Peyer's patch (tissue), 4 donors: ENCODE measurements around the gene NR1D1. TPM values are rescaled to one million over a fixed set of nuclear protein-coding genes. Genes with fewer than 3 reads are reported as not detected.

Experiments
- DNase-seq, 3 donors: peaks; one replicate each; pipeline ENCODE4 v3.0.0-alpha.2; 2017 to 2019
- H3K27ac ChIP-seq, 4 donors: fragments of 200-600 bp; sonication (generic); one replicate each; pipeline ENCODE4 v1.5.1; 2016 to 2019
- H3K27me3 ChIP-seq, 2 donors: fragments of 200-600 bp; sonication (generic); one replicate each; pipeline ENCODE4 v1.5.1; 2019
- H3K36me3 ChIP-seq, 3 donors: fragments of 200-600 bp; sonication (generic); one replicate each; pipeline ENCODE4 v1.5.1; 2016 to 2019
- H3K4me1 ChIP-seq, 4 donors: fragments of 200-600 bp; sonication (generic); one replicate each; pipeline ENCODE4 v1.5.1; 2016 to 2019
- H3K4me3 ChIP-seq, 4 donors: fragments of 200-600 bp; sonication (generic); 1 replicate in 3 of 4; 2 replicates in 1 of 4; pipeline ENCODE4 v1.5.1; 2016 to 2019; ENCODE audit warnings: mild to moderate bottlenecking in 1 of 4
- H3K9me3 ChIP-seq, 4 donors: fragments of 200-600 bp; sonication (generic); one replicate each; pipeline ENCODE4 v1.5.1; 2016 to 2019; ENCODE audit warnings: mild to moderate bottlenecking in 1 of 4
- POLR2A ChIP-seq, 2 donors: fragments of 450-650 bp; IDR thresholded peaks; one replicate each; pipeline ENCODE4 v1.5.1; 2017; ENCODE audit warnings: antibody characterized with exemption in 2 of 2, mild to moderate bottlenecking in 2 of 2, moderate library complexity in 2 of 2
- total RNA-seq, 4 donors: library from RNA; depleted of rRNA; stranded (reverse); fragments of >200 nt; gene quantifications; one replicate each; pipeline ENCODE4 v1.1.0, GENCODE V29; 2016
- TF ChIP-seq, protein P1 (sequence below), 6 experiments: fragments of 450-650 bp in 4 of 6; fragments of 200-600 bp in 2 of 6; sonication (generic) in 1 of 6; IDR thresholded peaks; one replicate each; pipeline ENCODE4 v1.5.1; 2017 to 2019; ENCODE audit warnings: antibody characterized with exemption in 6 of 6, mild to moderate bottlenecking in 3 of 6, moderate library complexity in 1 of 6

The NR1D1 gene
- total RNA-seq, 4 donors from 2014 or later: 13.2 to 38.8 (median 18.9) TPM

DNA sequence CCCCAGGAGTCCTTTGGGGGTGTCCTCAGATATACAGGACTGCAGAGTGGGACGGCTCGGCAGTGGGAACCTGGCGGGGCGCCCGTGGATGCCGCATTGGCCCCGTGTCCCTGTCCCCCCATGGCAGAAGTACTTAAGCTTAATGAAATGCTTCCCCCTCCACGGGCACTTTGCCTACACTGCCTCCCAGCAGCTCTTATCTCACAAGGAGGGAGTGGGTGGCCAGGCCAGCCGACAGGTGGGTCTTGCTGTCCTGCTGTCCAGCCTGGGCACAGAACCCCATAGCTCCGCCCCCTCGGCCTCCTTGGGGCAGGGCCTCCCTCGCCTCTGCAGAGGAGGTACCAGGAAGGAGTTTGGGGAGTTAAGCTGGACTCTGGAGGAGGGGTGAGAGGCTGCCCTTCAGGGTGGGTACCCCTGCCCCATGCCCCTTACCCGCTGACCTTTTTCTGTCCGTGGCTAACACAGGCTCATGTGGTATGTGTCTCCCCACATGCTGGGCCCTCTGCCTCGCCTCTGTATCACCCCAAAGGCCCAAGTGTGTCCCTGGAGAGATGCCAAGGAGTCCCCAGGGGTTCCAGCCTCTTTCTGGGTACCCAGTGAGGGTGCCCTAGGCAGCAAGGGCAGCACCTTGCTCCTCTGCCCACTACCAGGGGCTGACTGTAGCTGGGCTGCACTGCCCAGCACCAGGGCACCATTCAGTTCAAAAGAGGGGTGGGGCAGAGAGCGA, 28.9 kb downstream of the NR1D1 start:
- DNase-seq: peak in 2 of 3 donors; percentile 86 to 88
- no peaks in the 10 kb centered on the region for H3K9me3 ChIP-seq
- peaks cover 0 to under 1% (median 0%) of the 10 kb centered on the region in 3 donors for H3K36me3 ChIP-seq
- peaks cover 36 to 92% (median 60%) of the 10 kb centered on the region in 4 donors for H3K4me1 ChIP-seq
- TF ChIP-seq, protein P1, sequence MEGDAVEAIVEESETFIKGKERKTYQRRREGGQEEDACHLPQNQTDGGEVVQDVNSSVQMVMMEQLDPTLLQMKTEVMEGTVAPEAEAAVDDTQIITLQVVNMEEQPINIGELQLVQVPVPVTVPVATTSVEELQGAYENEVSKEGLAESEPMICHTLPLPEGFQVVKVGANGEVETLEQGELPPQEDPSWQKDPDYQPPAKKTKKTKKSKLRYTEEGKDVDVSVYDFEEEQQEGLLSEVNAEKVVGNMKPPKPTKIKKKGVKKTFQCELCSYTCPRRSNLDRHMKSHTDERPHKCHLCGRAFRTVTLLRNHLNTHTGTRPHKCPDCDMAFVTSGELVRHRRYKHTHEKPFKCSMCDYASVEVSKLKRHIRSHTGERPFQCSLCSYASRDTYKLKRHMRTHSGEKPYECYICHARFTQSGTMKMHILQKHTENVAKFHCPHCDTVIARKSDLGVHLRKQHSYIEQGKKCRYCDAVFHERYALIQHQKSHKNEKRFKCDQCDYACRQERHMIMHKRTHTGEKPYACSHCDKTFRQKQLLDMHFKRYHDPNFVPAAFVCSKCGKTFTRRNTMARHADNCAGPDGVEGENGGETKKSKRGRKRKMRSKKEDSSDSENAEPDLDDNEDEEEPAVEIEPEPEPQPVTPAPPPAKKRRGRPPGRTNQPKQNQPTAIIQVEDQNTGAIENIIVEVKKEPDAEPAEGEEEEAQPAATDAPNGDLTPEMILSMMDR (IDR thresholded peaks at IDR 0.05): no peak
- peak; percentile 50 to 65 for TF ChIP-seq POLR2A (IDR thresholded peaks at IDR 0.05)
- H3K27ac ChIP-seq: peak overlapping the region; percentile 78 to 100 (median 94)
- peak overlapping the region in 2 of 4 donors; percentile 40 to 48 for H3K4me3 ChIP-seq
- H3K27me3 ChIP-seq: no peaks in the 10 kb centered on the region

DNA sequence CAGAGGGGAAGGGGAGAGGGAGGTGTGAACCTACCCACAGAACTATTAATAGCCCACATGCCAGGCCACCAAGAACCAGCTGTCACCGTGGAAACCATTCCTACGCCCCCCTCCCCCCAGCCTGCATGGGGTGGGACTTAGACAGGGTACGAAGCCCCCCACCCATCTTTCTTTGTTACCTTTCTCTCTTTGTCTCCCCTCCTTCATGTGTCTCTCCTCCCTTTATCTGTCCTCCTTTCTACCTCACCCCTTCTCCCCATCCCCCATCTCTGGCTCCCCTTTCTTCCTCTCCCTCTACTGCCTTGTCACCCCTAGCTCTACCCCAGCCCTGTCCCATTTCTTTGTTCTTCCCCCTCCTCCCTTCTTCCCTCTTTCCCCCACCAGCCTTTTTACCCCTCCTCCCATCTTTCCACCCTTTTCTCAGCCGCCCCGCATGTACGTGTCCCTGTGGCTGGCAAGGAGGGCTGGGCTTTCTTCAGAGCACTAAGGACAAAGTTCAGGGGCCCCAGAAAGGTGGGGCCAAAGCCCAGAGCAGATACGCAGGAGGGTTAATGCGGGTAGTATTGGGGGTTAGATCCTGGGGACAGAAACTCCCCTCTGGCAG, 29.6 kb downstream of the NR1D1 start:
- Histone ChIP-seq H3K27ac (peak overlapping the region; percentile 78 to 100 (median 94)), H3K27me3 (no peaks in the 10 kb centered on the region), H3K36me3 (no peaks in the 10 kb centered on the region), H3K4me3 (peak overlapping the region in 2 of 4 donors; percentile 40 to 48), H3K4me1 (peaks cover 33 to 91% (median 57%) of the 10 kb centered on the region in 4 donors), H3K9me3 (no peaks in the 10 kb centered on the region)
- DNase-seq: peak in 2 of 3 donors; percentile 84
- TF ChIP-seq POLR2A (IDR thresholded peaks at IDR 0.05): peak in 1 of 2 donors; percentile 89
- TF ChIP-seq, protein P1 (IDR thresholded peaks at IDR 0.05): no peak

DNA sequence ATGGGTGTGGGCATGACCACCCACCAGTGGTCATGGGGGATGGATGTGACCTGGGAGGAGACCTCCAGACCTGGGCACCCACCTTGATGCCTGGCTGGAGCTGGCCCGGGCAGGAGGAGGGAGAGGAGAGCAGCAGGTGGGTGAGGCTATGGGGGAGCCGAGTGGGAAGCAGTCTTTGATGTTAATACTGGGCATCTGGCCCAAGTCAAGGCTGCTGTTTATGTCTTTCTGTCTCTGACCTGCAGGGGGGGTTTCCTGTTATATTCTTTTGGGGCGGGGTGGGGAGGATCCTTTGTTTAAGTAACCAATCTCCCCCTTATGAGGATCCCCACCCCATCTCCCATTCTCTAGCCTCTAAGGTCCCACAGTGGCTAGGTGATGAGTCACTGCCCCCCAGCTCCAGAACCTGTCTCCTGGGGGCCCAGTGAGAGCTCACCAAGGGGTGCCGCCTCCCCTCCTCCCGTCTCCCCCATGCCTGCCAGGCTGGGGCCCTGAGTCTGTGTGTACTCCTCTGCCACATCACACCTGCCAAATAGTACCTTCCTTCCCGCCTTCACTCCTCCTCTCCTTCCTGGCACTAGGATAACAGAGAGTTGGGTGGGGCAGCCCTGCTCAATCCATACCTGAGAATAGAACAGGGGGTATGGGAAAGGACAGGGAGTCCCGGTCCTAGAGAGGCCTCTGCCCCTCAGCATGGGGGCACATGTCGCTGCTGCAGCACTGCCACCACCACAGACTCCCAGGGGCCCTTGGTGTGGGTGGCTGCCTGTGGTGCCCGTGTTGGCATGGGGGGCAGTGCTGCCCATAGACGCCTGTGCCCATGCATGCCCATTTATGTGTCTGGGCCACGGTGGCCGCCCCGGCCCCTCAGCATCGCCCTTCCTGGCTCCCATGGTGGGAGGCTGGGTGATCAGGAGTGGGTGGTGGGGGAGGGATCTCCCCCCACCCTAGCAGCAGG, 30.4 kb downstream of the NR1D1 start:
- H3K27ac ChIP-seq: peak overlapping the region; percentile 78 to 100 (median 94)
- TF ChIP-seq POLR2A (IDR thresholded peaks at IDR 0.05): peak; percentile 27 to 59
- TF ChIP-seq, protein P1 (IDR thresholded peaks at IDR 0.05): peak in 5 of 6 experiments; percentile 9 to 47 (median 36)
- peak; percentile 63 to 73 (median 72) for DNase-seq
- peaks cover 26 to 91% (median 51%) of the 10 kb centered on the region in 4 donors for H3K4me1 ChIP-seq
- no peaks in the 10 kb centered on the region for H3K9me3 ChIP-seq
- H3K4me3 ChIP-seq: peak overlapping the region in 3 of 4 donors; percentile 15 to 48 (median 40)
- no peaks in the 10 kb centered on the region for H3K27me3 ChIP-seq
- no peaks in the 10 kb centered on the region for H3K36me3 ChIP-seq

DNA sequence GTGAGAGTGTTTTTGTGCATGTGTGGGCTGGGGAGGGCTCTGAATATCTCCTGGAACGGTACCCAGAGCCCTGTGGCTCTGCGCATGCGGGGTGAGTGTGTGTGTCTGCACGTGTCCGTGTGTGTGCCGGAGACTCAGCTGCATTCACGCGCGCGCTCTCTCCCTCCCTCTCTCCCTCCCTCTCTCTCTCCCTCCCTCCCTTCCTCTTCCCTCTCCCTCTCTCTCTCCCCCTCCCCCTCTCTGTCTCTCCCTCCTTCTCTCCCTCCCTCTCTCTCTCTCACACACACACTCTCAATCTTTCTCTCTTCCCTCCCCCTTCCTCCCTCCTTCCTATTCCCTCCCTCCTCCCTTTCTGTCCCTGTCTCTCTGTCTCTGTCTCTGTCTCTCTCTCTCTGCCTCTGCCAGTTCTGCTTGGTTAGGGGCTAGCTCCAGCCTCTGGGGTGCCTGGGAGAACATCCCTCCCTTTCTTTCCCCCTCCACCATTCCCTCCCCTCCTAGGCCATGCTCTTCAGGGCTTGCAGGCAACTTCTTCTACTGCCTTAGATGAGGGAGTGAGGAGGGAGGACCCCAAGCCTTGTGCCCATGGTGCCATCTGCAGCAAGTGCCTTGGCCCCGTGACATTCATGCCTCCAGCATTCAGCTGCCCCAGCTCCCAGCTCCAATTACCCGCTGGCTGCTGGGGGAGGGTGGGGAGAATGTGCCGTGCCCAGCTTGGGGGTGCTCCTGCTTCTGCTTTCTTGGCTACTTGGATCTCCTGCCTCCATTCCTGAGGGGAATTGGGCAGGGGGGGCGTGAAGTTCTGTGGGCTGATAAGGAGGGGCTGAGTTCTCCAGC, 31.3 kb downstream of the NR1D1 start:
- peak in 1 of 2 donors; percentile 44 for TF ChIP-seq POLR2A (IDR thresholded peaks at IDR 0.05)
- TF ChIP-seq, protein P1 (IDR thresholded peaks at IDR 0.05): peak in 1 of 6 experiments; percentile 5
- Histone ChIP-seq H3K9me3 (no peaks in the 10 kb centered on the region), H3K4me3 (peak overlapping the region in 3 of 4 donors; percentile 33 to 40 (median 34)), H3K4me1 (peaks cover 22 to 91% (median 50%) of the 10 kb centered on the region in 4 donors), H3K27ac (peak overlapping the region; percentile 78 to 100 (median 94)), H3K36me3 (no peaks in the 10 kb centered on the region), H3K27me3 (no peaks in the 10 kb centered on the region)
- DNase-seq: peak; percentile 87 to 94 (median 89)
